IgD-negative memory B cell (primary cell): ENCODE measurements around the gene SCGB1D1. TPM values are rescaled to one million over a fixed set of nuclear protein-coding genes. Genes with fewer than 3 reads are reported as not detected.

Experiments used
- H3K27ac Mint-ChIP-seq, 3 donors: one replicate each; pipeline ENCODE4 v1.8.0; 2020 to 2022; ENCODE audit warnings: mild to moderate bottlenecking in 3 of 3, mixed read lengths in 3 of 3, moderate library complexity in 1 of 3
- H3K27me3 Mint-ChIP-seq: one replicate; pipeline ENCODE4 v1.8.0; 2021; ENCODE audit warnings: mixed read lengths
- H3K36me3 Mint-ChIP-seq: one replicate; pipeline ENCODE4 v1.8.0; 2020; ENCODE audit warnings: mild to moderate bottlenecking, mixed read lengths
- H3K4me1 Mint-ChIP-seq, 3 donors: one replicate each; pipeline ENCODE4 v1.8.0; 2020 to 2022; ENCODE audit warnings: mixed read lengths in 3 of 3, mild to moderate bottlenecking in 1 of 3
- H3K4me3 Mint-ChIP-seq, 4 donors: one replicate each; pipeline ENCODE4 v1.8.0; 2020 to 2022; ENCODE audit warnings: mild to moderate bottlenecking in 4 of 4, mixed read lengths in 4 of 4, moderate library complexity in 3 of 4
- H3K9me3 Mint-ChIP-seq, 3 donors: one replicate each; pipeline ENCODE4 v1.8.0; 2020 to 2021; ENCODE audit warnings: mixed read lengths in 3 of 3, mild to moderate bottlenecking in 1 of 3
- polyA plus RNA-seq: library from polyadenylated mRNA; unstranded; fragments of 300-500 nt; fragmentation: Illumina TruSeq; gene quantifications from one replicate; pipeline ENCODE4 v1.2.3, GENCODE V29; 2021

Gene SCGB1D1
- polyA plus RNA-seq, 1 donor from 2014 or later = not detected

GRCh38 chr11:62150887-62151736 lies 38.9 kb upstream of the SCGB1D1 start:
- Mint-ChIP-seq H3K36me3 (peaks cover 11% of the 10 kb centered on the region), H3K4me3 (no peak overlapping the region), H3K4me1 (peaks cover 0 to 3% (median 0%) of the 10 kb centered on the region in 3 donors), H3K27ac (peak overlapping the region in 1 of 3 donors; percentile 48), H3K9me3 (no peaks in the 10 kb centered on the region), H3K27me3 (no peaks in the 10 kb centered on the region)

GRCh38 chr11:62151737-62152102 lies 38.3 kb upstream of the SCGB1D1 start:
- Mint-ChIP-seq H3K27ac (peak overlapping the region in 1 of 3 donors; percentile 48), H3K36me3 (peaks cover 9% of the 10 kb centered on the region), H3K4me3 (no peak overlapping the region), H3K4me1 (peaks cover 0 to 3% (median 0%) of the 10 kb centered on the region in 3 donors), H3K9me3 (no peaks in the 10 kb centered on the region), H3K27me3 (no peaks in the 10 kb centered on the region)

GRCh38 chr11:62152245-62153086 lies 37.5 kb upstream of the SCGB1D1 start:
- no peaks in the 10 kb centered on the region for H3K4me1 Mint-ChIP-seq
- H3K9me3 Mint-ChIP-seq = no peaks in the 10 kb centered on the region
- H3K36me3 Mint-ChIP-seq = peaks cover 5% of the 10 kb centered on the region
- no peak overlapping the region for H3K4me3 Mint-ChIP-seq
- no peak overlapping the region for H3K27ac Mint-ChIP-seq
- H3K27me3 Mint-ChIP-seq = no peaks in the 10 kb centered on the region

DNA sequence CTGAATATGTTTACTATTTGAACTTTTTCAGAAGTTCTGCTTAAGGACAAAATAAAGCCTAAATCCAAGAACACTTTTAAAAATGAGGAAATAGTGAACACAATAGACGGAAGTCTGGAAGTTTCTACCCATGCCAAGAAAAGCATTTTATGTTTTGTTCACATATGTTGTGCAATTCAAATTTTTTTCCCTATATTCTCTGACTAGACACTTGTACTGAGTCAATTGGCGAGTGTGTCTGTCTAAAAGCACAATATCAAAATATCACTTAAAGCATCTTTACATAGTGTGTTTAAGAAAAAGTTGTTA lies 37.0 kb upstream of the SCGB1D1 start:
- Mint-ChIP-seq H3K9me3 (no peaks in the 10 kb centered on the region), H3K4me3 (no peak overlapping the region), H3K36me3 (peaks cover 5% of the 10 kb centered on the region), H3K4me1 (no peaks in the 10 kb centered on the region), H3K27me3 (peaks cover 2% of the 10 kb centered on the region), H3K27ac (no peak overlapping the region)

GRCh38 chr11:62153617-62154016 lies 36.4 kb upstream of the SCGB1D1 start:
- Mint-ChIP-seq H3K36me3 (peaks cover 5% of the 10 kb centered on the region), H3K4me3 (no peak overlapping the region), H3K4me1 (no peaks in the 10 kb centered on the region), H3K27ac (no peak overlapping the region), H3K9me3 (no peaks in the 10 kb centered on the region), H3K27me3 (peaks cover 4% of the 10 kb centered on the region)

- peaks cover 0 to 2% (median 0%) of the 10 kb centered on the region in 3 donors for H3K4me1 Mint-ChIP-seq
- peak overlapping the region in 1 of 3 donors; percentile 65 for H3K27ac Mint-ChIP-seq
- peaks cover 14% of the 10 kb centered on the region for H3K27me3 Mint-ChIP-seq
- H3K36me3 Mint-ChIP-seq = no peaks in the 10 kb centered on the region
- no peak overlapping the region for H3K4me3 Mint-ChIP-seq
- peaks cover 0 to 7% (median 1%) of the 10 kb centered on the region in 3 donors for H3K9me3 Mint-ChIP-seq
These were observed 32.4 kb upstream of the SCGB1D1 start for GRCh38 chr11:62157603-62158002.

- H3K27me3 Mint-ChIP-seq = peaks cover 31% of the 10 kb centered on the region
These were observed 23.6 kb upstream of the SCGB1D1 start for GRCh38 chr11:62166371-62166770.

DNA sequence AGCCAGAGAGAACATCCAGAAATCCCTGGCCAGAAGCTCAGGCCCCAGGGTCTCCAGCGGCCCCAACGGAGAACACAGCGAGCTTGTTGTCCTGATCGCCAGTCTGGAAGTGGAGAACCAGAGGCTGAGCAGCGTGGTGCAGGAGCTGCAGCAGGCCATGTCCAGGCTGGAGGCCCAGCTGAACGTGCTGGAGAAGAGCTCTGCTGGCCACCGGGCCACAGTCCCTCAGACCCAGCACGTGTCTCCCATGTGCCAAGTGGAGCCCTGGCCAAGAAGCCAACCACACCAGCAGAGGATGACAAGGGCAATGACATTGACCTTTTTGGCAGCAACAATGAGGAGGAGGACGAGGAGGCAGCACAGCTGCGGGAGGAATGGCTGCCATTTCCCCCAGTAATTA lies 20.6 kb upstream of the SCGB1D1 start:
- peaks cover 1% of the 10 kb centered on the region for H3K36me3 Mint-ChIP-seq
- no peak overlapping the region for H3K4me3 Mint-ChIP-seq
- H3K27me3 Mint-ChIP-seq = peaks cover 40% of the 10 kb centered on the region
- H3K9me3 Mint-ChIP-seq = no peaks in the 10 kb centered on the region
- peaks cover 0 to 3% (median 3%) of the 10 kb centered on the region in 3 donors for H3K4me1 Mint-ChIP-seq
- H3K27ac Mint-ChIP-seq = no peak overlapping the region

More at GRCh38 chr11:62166371-62166770, 23.6 kb upstream of the SCGB1D1 start:
- no peak overlapping the region for H3K4me3 Mint-ChIP-seq
- no peak overlapping the region for H3K27ac Mint-ChIP-seq
- peaks cover 1% of the 10 kb centered on the region for H3K36me3 Mint-ChIP-seq
- H3K4me1 Mint-ChIP-seq = peaks cover 0 to 3% (median 3%) of the 10 kb centered on the region in 3 donors
- H3K9me3 Mint-ChIP-seq = no peaks in the 10 kb centered on the region

DNA sequence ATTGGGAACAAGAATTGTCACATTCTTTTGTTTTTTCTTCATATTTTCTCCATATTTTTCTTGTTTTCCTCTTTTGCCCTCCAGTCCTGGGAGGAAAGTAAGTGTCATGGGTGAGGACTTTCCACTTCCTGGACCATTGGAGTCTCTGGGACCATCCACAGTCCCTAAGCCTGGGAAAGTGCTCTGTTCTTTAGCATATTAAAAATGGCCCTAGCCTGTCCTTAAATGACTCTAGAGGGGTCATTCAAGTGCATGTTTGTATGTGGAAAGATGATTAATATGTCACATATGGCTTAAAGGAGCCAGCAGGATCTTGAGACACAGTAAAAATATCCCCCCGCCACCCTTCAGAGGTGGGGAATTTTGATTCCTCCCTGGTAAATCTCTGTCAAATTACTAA lies 20.1 kb upstream of the SCGB1D1 start:
- Mint-ChIP-seq H3K9me3 (no peaks in the 10 kb centered on the region), H3K27ac (no peak overlapping the region), H3K4me1 (peaks cover 0 to 3% (median 3%) of the 10 kb centered on the region in 3 donors), H3K36me3 (peaks cover 1% of the 10 kb centered on the region), H3K4me3 (no peak overlapping the region), H3K27me3 (peaks cover 39% of the 10 kb centered on the region)

- peaks cover 0 to 3% (median 3%) of the 10 kb centered on the region in 3 donors for H3K4me1 Mint-ChIP-seq
- H3K4me3 Mint-ChIP-seq = peak overlapping the region in 1 of 4 donors; percentile 71
- H3K27ac Mint-ChIP-seq = no peak overlapping the region
- peaks cover 39% of the 10 kb centered on the region for H3K27me3 Mint-ChIP-seq
- peaks cover 1% of the 10 kb centered on the region for H3K36me3 Mint-ChIP-seq
- H3K9me3 Mint-ChIP-seq = no peaks in the 10 kb centered on the region
These were observed 18.7 kb upstream of the SCGB1D1 start for GRCh38 chr11:62171261-62171723.

DNA sequence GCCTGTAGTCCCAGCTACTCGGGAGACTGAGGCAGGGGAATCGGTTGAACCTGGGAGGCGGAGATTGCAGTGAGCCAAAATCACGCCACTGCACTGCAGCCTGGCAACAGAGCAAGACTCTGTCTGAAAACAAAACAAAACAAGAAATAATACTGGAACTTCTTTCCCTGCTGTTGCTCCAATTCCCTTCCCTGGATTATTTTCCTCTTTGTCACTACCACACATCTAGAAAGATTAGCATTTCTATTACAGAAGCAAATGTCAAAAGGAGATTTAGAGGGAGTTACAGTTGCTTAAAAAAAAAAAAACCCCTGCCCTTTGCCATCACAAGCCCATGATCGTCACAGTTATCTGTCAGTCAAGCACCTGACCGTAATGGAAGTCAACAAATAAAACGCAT lies 17.7 kb upstream of the SCGB1D1 start:
- H3K36me3 Mint-ChIP-seq = peaks cover 1% of the 10 kb centered on the region
- H3K4me3 Mint-ChIP-seq = no peak overlapping the region
- no peak overlapping the region for H3K27ac Mint-ChIP-seq
- H3K4me1 Mint-ChIP-seq = peaks cover 0 to 3% (median 3%) of the 10 kb centered on the region in 3 donors
- no peaks in the 10 kb centered on the region for H3K9me3 Mint-ChIP-seq
- peaks cover 33% of the 10 kb centered on the region for H3K27me3 Mint-ChIP-seq

GRCh38 chr11:62176766-62177165 lies 13.2 kb upstream of the SCGB1D1 start:
- Mint-ChIP-seq H3K9me3 (no peaks in the 10 kb centered on the region), H3K27me3 (peaks cover 16% of the 10 kb centered on the region), H3K27ac (no peak overlapping the region), H3K36me3 (no peaks in the 10 kb centered on the region), H3K4me3 (no peak overlapping the region), H3K4me1 (no peaks in the 10 kb centered on the region)

- H3K27me3 Mint-ChIP-seq = peaks cover 9% of the 10 kb centered on the region
- peak overlapping the region in 1 of 4 donors; percentile 25 for H3K4me3 Mint-ChIP-seq
- H3K27ac Mint-ChIP-seq = no peak overlapping the region
- no peaks in the 10 kb centered on the region for H3K4me1 Mint-ChIP-seq
- H3K9me3 Mint-ChIP-seq = peaks cover 0 to 6% (median 4%) of the 10 kb centered on the region in 3 donors
- no peaks in the 10 kb centered on the region for H3K36me3 Mint-ChIP-seq
These were observed 10.0 kb upstream of the SCGB1D1 start for GRCh38 chr11:62179995-62180394.

GRCh38 chr11:62181097-62181496 lies 8.9 kb upstream of the SCGB1D1 start:
- Mint-ChIP-seq H3K9me3 (peaks cover 0 to 11% (median 4%) of the 10 kb centered on the region in 3 donors), H3K4me1 (no peaks in the 10 kb centered on the region), H3K27me3 (peaks cover 13% of the 10 kb centered on the region), H3K27ac (no peak overlapping the region), H3K4me3 (no peak overlapping the region), H3K36me3 (no peaks in the 10 kb centered on the region)

GRCh38 chr11:62182147-62182891 lies 7.7 kb upstream of the SCGB1D1 start:
- H3K36me3 Mint-ChIP-seq = no peaks in the 10 kb centered on the region
- H3K9me3 Mint-ChIP-seq = peaks cover 0 to 11% (median 4%) of the 10 kb centered on the region in 3 donors
- H3K27ac Mint-ChIP-seq = no peak overlapping the region
- no peak overlapping the region for H3K4me3 Mint-ChIP-seq
- no peaks in the 10 kb centered on the region for H3K4me1 Mint-ChIP-seq
- H3K27me3 Mint-ChIP-seq = peaks cover 15% of the 10 kb centered on the region
